ENCODE data around the gene INVS.

DNA sequence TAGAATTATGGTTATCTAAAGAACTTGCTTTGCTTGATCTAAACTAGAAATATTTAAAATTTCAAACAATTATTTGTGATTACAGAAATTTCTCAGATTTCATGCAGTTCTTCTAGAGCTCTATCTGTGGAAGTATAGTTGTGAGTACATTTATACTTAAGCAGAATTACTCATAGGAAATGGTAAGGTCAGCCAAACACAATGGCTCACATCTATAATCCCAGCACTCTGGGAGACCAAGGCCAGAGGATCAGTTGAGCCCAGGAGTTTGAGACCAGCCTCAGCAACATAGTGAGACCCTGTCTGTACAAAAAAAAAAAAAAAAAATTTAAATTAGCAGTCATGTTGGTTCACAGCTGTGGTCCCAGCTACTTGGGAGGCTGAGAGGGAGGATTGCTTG is 71.0 kb downstream of the INVS start:
- TF ChIP-seq, protein P1, sequence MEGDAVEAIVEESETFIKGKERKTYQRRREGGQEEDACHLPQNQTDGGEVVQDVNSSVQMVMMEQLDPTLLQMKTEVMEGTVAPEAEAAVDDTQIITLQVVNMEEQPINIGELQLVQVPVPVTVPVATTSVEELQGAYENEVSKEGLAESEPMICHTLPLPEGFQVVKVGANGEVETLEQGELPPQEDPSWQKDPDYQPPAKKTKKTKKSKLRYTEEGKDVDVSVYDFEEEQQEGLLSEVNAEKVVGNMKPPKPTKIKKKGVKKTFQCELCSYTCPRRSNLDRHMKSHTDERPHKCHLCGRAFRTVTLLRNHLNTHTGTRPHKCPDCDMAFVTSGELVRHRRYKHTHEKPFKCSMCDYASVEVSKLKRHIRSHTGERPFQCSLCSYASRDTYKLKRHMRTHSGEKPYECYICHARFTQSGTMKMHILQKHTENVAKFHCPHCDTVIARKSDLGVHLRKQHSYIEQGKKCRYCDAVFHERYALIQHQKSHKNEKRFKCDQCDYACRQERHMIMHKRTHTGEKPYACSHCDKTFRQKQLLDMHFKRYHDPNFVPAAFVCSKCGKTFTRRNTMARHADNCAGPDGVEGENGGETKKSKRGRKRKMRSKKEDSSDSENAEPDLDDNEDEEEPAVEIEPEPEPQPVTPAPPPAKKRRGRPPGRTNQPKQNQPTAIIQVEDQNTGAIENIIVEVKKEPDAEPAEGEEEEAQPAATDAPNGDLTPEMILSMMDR (IDR thresholded peaks at IDR 0.05) = no peak
- TF ChIP-seq POLR2A (IDR thresholded peaks at IDR 0.05) (no peak), POLR2AphosphoS5 (IDR thresholded peaks at IDR 0.05; ENCODE audit: insufficient read depth in 1 of 2, low read depth in 1 of 2) (no peak)
